K562 (cell line): ENCODE data around the gene SAMD4A. TPM values are rescaled to one million over a fixed set of nuclear protein-coding genes. Genes with fewer than 3 reads are reported as not detected.

Source experiments
- ATAC-seq: fragments of 200-7000 bp; cut with Tn5 transposase; 3 replicates; pipeline ENCODE4 v1.9.1; 2020; ENCODE audit warnings: moderate library complexity
- BruUV-seq: library from RNA; stranded (reverse); fragments of 400-500 nt; replicated peaks from 2 replicates; lab custom pipeline; 2021; lab: Mats Ljungman, UMichigan
- CTCF ChIA-PET: fragments of 300-600 bp; formaldehyde crosslinking; extraction: SDS; loops from one replicate; lab custom pipeline; 2021; ENCODE audit warnings: low intra/inter-chr PET ratio; lab: Yijun Ruan, JAX
- POLR2A ChIA-PET: fragments of 300-600, 350-650 bp; sonication (Branson Sonifier 250); formaldehyde crosslinking; extraction: SDS; loops from one replicate; lab custom pipeline; 2021; ENCODE audit warnings: antibody characterized with exemption, inconsistent platforms; lab: Yijun Ruan, JAX
- DNase-seq, 4 experiments: peaks; one replicate each; pipeline versions ENCODE4 v3.0.0 to v3.0.0-alpha.2; 2011 to 2018; ENCODE audit warnings: low spot score in 3 of 4, mixed read lengths in 3 of 4; ENCODE audit errors: extremely low read depth in 1 of 4
- FAIRE-seq: peaks from 2 replicates; lab custom pipeline; 2011; peaks lifted over from hg19 to GRCh38; lab: Jason Lieb, UNC
- H2AFZ ChIP-seq: 2 replicates; pipeline ENCODE4 v1.6.0; 2011; ENCODE audit warnings: low read depth, low read length, control low read depth, inconsistent platforms
- H3K27ac ChIP-seq: fragments of 200-600 bp; 3 replicates; pipeline ENCODE4 v1.8.0; 2011; ENCODE audit warnings: low read depth, mild to moderate bottlenecking, control low read depth, inconsistent platforms, low read length, moderate library complexity, mixed read lengths; ENCODE audit errors: extremely low read depth
- H3K27me3 ChIP-seq, 2 experiments: fragments of 300-600 bp in 1 of 2; 2 replicates in 1 of 2; 3 replicates in 1 of 2; pipeline versions ENCODE4 v1.6.0 to v1.8.0; 2011; ENCODE audit warnings: inconsistent platforms in 2 of 2, low read length in 2 of 2, mild to moderate bottlenecking in 1 of 2, mixed read lengths in 1 of 2, moderate library complexity in 1 of 2; ENCODE audit not compliant: control insufficient read depth in 2 of 2, insufficient read depth in 2 of 2
- H3K36me3 ChIP-seq: fragments of 300-600 bp; 3 replicates; pipeline ENCODE4 v1.8.0; 2011; ENCODE audit warnings: mild to moderate bottlenecking, low read length, inconsistent platforms; ENCODE audit not compliant: control insufficient read depth, insufficient read depth
- H3K4me1 ChIP-seq, 2 experiments: fragments of 200-600 bp in 1 of 2; replicated peaks in 1 of 2; 2 replicates in 1 of 2; 3 replicates in 1 of 2; pipeline versions ENCODE4 v1.5.1 to v1.8.0; 2011; ENCODE audit warnings: inconsistent platforms in 2 of 2, low read length in 2 of 2, mild to moderate bottlenecking in 1 of 2, mixed read lengths in 1 of 2, moderate library complexity in 1 of 2; ENCODE audit not compliant: control insufficient read depth in 2 of 2, insufficient read depth in 2 of 2
- H3K4me2 ChIP-seq: 2 replicates; pipeline ENCODE4 v1.6.1; 2011; ENCODE audit warnings: low read length, control low read depth, inconsistent platforms, mixed read lengths; ENCODE audit not compliant: insufficient read depth
- H3K4me3 ChIP-seq: fragments of 200-600 bp; sonication (generic), shearing (Covaris generic); 2 replicates; pipeline ENCODE4 v1.5.1; 2016; ENCODE audit warnings: control low read depth, inconsistent platforms
- H3K79me2 ChIP-seq: fragments of 200-600 bp; 3 replicates; pipeline ENCODE4 v1.8.0; 2011; ENCODE audit warnings: low read length, inconsistent platforms; ENCODE audit not compliant: control insufficient read depth, insufficient read depth
- H3K9ac ChIP-seq, 2 experiments: 2 replicates each; pipeline versions ENCODE4 v1.6.0 to v1.6.1; 2011; ENCODE audit warnings: low read depth in 2 of 2, low read length in 2 of 2, control low read depth in 1 of 2, inconsistent platforms in 1 of 2, mild to moderate bottlenecking in 1 of 2, mixed read lengths in 1 of 2; ENCODE audit not compliant: insufficient read depth in 1 of 2
- H3K9me1 ChIP-seq: one replicate; pipeline ENCODE4 v1.6.0; 2011; ENCODE audit warnings: inconsistent platforms, mild to moderate bottlenecking, low read length, moderate library complexity; ENCODE audit not compliant: control insufficient read depth, insufficient read depth
- H3K9me3 ChIP-seq: replicated peaks from 2 replicates; pipeline ENCODE4 v1.5.1; 2011; ENCODE audit warnings: low read depth, low read length, inconsistent platforms; ENCODE audit not compliant: control insufficient read depth, insufficient read depth
- H4K20me1 ChIP-seq: replicated peaks from 2 replicates; pipeline ENCODE4 v1.6.1; 2011; ENCODE audit warnings: low read length, inconsistent platforms, mixed read lengths; ENCODE audit not compliant: control insufficient read depth, insufficient read depth
- ELF4 ChIP-seq: fragments of 450-650 bp; formaldehyde crosslinking; IDR thresholded peaks from 2 replicates; pipeline ENCODE4 v1.4.0; 2022; ENCODE audit warnings: missing genetic modification characterization
- MBD2 ChIP-seq: sonication (generic); IDR thresholded peaks from 2 replicates; pipeline ENCODE4 v1.6.1; 2016; ENCODE audit warnings: low read depth, borderline replicate concordance
- SMARCC2 ChIP-seq: fragments of 450-650 bp; IDR thresholded peaks from 2 replicates; pipeline ENCODE4 v1.6.1; 2017; ENCODE audit warnings: antibody characterized with exemption, moderate library complexity, mild to moderate bottlenecking, low read depth
- SRSF9 ChIP-seq: fragments of 200-400 bp; formaldehyde crosslinking; IDR thresholded peaks from 2 replicates; pipeline ENCODE4 v1.6.1; 2017; ENCODE audit warnings: low read depth, low read length, borderline replicate concordance
- TOE1 ChIP-seq, 2 experiments: fragments of 450-650 bp in 1 of 2; sonication (generic) in 1 of 2; formaldehyde crosslinking in 1 of 2; IDR thresholded peaks; 2 replicates each; pipeline versions ENCODE4 v1.7.1 to v1.8.0; 2016 to 2022; ENCODE audit warnings: borderline replicate concordance in 2 of 2, mild to moderate bottlenecking in 2 of 2, antibody characterized with exemption in 1 of 2, inconsistent platforms in 1 of 2, low read depth in 1 of 2, missing genetic modification reagents in 1 of 2, moderate library complexity in 1 of 2
- ZNF146 ChIP-seq: IDR thresholded peaks from one replicate; pipeline ENCODE4 v1.6.1; 2018; ENCODE audit warnings: missing compliant biosample characterization; ENCODE audit not compliant: unreplicated experiment
- ZNF436 ChIP-seq: fragments of 250-450, 450-650 bp; sonication (Bioruptor Pico); formaldehyde crosslinking; IDR thresholded peaks from 2 replicates; pipeline ENCODE4 v1.7.0; 2020; ENCODE audit warnings: mild to moderate bottlenecking
- ZNF444 ChIP-seq: fragments of 250-450 bp; sonication (Bioruptor Pico); IDR thresholded peaks from 2 replicates; pipeline ENCODE4 v1.4.0; 2020; ENCODE audit warnings: mild to moderate bottlenecking, moderate library complexity
- ZNF445 ChIP-seq: fragments of 250-450 bp; sonication (Bioruptor Pico); IDR thresholded peaks from 2 replicates; pipeline ENCODE4 v1.4.0; 2020; ENCODE audit warnings: low read depth, mild to moderate bottlenecking, moderate library complexity
- WGBS: fragments of 100-300 bp; shearing (Covaris generic); methylation state at CpG from one replicate; pipeline ENCODE4 v1.1.6; 2016; ENCODE audit warnings: low coverage, mixed read lengths; ENCODE audit not compliant: insufficient coverage; ENCODE audit errors: missing lambda C conversion rate; 5-methylcytosine and 5-hydroxymethylcytosine counted together
- in situ Hi-C: fragments of 300-500 bp; cut with MboI; formaldehyde crosslinking; loops from 4 replicates; pipeline ENCODE4 v1.15.0; 2018; ENCODE audit warnings: inconsistent platforms, mixed read lengths
- intact Hi-C: fragments of 100-400 bp; cut with micrococcal nuclease; formaldehyde crosslinking; loops from 2 replicates; pipeline ENCODE4 v1.14.2; 2022
- polyA plus RNA-seq, 8 experiments: library from polyadenylated mRNA; depleted of rRNA in 4 of 8; stranded (reverse) in 5 of 8; unstranded in 3 of 8; fragments of >200 nt; fragmentation: Nextera tagmentation in 2 of 8; fragmentation: Illumina TruSeq in 1 of 8; extraction: Ambion mirVana in 2 of 8; extraction: Trizol in 1 of 8; gene quantifications; 2 replicates each; pipeline versions ENCODE4 v1.2.1 to v1.2.3, GENCODE V29; 2011 to 2014; ENCODE audit warnings: inconsistent platforms in 1 of 8, missing spikeins in 1 of 8
- total RNA-seq, 7 experiments: library from RNA; depleted of rRNA in 6 of 7; stranded (reverse); fragments of >200 nt in 6 of 7; fragmentation: Illumina TruSeq in 2 of 7; extraction: Trizol in 2 of 7; gene quantifications; 2 replicates each; pipeline versions ENCODE4 v1.2.1 to v1.2.3, GENCODE V29; 2011 to 2021; ENCODE audit warnings: low replicate concordance in 1 of 7
- TF ChIP-seq, protein P1 (sequence below): fragments of 250-450 bp; sonication (Bioruptor Pico); IDR thresholded peaks from 2 replicates; pipeline ENCODE4 v1.5.0; 2021
- TF ChIP-seq, protein P2 (sequence below): sonication (generic); formaldehyde crosslinking; IDR thresholded peaks from 2 replicates; pipeline ENCODE4 v1.8.1; 2023; ENCODE audit warnings: mild to moderate bottlenecking, missing genetic modification reagents
- TF ChIP-seq, protein P3 (sequence below): fragments of 450-650 bp; IDR thresholded peaks from 2 replicates; pipeline ENCODE4 v1.6.1; 2017; ENCODE audit warnings: mild to moderate bottlenecking, moderate library complexity

Gene SAMD4A
- total and polyA plus RNA-seq, 9 of the 15 experiments (the other 6 are each of a cell fraction or from before 2014, with no cell fraction given): 0.66 to 6.8 (median 3.3) TPM

DNA sequence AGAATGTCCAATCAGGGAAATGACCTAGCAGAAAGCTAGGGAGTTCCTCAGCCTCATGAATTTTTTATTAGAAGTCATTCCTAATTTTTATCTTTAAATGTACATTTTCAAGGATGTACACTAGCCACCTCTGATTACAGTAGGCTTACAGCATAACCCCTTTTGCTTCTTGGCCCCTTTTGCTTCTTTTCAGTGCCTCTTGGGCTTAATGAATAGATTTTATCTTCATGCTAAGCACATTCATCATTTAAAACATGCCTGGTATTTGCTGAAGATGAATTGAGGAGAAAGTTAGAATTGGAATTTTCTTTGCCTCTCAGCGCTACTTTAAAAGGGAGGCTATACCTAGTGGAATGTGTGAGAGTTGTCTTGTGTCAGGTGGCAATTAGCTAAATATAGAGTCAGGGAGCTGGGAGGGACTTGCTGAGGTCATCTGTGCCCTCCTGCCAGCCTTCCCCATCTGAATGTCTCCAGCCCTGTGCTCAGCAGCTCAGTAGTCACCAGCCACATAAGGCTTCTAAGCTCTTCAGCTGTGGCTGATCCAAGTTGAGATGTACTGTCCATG, 132.1 kb downstream of the SAMD4A start (continued):
- no peak for TF ChIP-seq MBD2
- TF ChIP-seq, protein P1, sequence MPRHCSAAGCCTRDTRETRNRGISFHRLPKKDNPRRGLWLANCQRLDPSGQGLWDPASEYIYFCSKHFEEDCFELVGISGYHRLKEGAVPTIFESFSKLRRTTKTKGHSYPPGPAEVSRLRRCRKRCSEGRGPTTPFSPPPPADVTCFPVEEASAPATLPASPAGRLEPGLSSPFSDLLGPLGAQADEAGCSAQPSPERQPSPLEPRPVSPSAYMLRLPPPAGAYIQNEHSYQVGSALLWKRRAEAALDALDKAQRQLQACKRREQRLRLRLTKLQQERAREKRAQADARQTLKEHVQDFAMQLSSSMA (CRISPR knock-in tag): no peak
- no peak for TF ChIP-seq ELF4 (CRISPR knock-in tag)
- no peak for TF ChIP-seq ZNF444
- TF ChIP-seq SMARCC2: no peak
- TF ChIP-seq, all 486 proteins: peak for 0

DNA sequence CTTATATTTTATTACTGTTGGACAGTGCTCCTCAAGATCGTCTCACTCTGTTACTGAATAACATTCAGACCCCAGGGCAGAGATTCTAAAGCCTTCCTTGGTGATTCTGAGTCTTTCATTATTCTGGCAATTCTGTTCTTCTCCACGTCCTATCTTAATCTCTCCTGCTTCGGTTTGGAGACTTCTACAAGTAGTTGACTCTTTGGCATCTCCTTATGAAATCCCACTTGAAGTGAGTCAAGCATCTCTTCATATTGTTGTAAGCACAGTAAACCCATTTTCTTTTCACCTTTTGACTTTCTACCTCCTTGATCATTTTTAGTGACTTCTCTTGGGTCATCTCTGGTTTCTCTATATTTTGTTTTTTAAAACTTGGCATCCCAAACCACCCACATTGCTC, 132.8 kb downstream of the SAMD4A start:
- intact Hi-C loops: loop anchor here (10.0 kb wide), 1 partner anchor 335 kb away; no protein-coding TSS in a partner anchor
- in situ Hi-C loops: no loop called here
- no TSS peak for BruUV-seq
- no peak overlapping the region for H3K4me2 ChIP-seq
- H4K20me1 ChIP-seq: 0 out of 2 replicates have a peak, but pooled peaks cover 4% of the 10 kb centered on the region
- peaks cover 23% of the 10 kb centered on the region; the same call in 2 of the 3 replicates for H3K36me3 ChIP-seq
- H3K27me3 ChIP-seq: no peaks in the 10 kb centered on the region
- ChIA-PET CTCF (no interaction called here), POLR2A (interaction anchor here (1.2 kb wide), 1 partner anchor 11 kb away, joined by 4 read pairs; no protein-coding TSS in a partner anchor)
- no peaks in the 10 kb centered on the region for H3K9me1 ChIP-seq
- peaks cover 5% of the 10 kb centered on the region for H3K79me2 ChIP-seq
- WGBS: 65% methylated on average over 3 of the region's 3 CpGs
- no peak overlapping the region for H3K27ac ChIP-seq
- no peak for DNase-seq
- ATAC-seq: no peak
- no peak overlapping the region for H2AFZ ChIP-seq
- H3K4me3 ChIP-seq: no peak overlapping the region
- H3K9me3 ChIP-seq: no peaks in the 10 kb centered on the region
- FAIRE-seq: no peak
- H3K4me1 ChIP-seq: peaks cover 0 to 5% of the 10 kb centered on the region in 2 experiments; a peak in 3 of 5 replicates
- no peak overlapping the region for H3K9ac ChIP-seq
- TF ChIP-seq, protein P2, sequence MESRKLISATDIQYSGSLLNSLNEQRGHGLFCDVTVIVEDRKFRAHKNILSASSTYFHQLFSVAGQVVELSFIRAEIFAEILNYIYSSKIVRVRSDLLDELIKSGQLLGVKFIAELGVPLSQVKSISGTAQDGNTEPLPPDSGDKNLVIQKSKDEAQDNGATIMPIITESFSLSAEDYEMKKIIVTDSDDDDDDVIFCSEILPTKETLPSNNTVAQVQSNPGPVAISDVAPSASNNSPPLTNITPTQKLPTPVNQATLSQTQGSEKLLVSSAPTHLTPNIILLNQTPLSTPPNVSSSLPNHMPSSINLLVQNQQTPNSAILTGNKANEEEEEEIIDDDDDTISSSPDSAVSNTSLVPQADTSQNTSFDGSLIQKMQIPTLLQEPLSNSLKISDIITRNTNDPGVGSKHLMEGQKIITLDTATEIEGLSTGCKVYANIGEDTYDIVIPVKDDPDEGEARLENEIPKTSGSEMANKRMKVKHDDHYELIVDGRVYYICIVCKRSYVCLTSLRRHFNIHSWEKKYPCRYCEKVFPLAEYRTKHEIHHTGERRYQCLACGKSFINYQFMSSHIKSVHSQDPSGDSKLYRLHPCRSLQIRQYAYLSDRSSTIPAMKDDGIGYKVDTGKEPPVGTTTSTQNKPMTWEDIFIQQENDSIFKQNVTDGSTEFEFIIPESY (CRISPR knock-in tag): no peak
- TF ChIP-seq, protein P3, sequence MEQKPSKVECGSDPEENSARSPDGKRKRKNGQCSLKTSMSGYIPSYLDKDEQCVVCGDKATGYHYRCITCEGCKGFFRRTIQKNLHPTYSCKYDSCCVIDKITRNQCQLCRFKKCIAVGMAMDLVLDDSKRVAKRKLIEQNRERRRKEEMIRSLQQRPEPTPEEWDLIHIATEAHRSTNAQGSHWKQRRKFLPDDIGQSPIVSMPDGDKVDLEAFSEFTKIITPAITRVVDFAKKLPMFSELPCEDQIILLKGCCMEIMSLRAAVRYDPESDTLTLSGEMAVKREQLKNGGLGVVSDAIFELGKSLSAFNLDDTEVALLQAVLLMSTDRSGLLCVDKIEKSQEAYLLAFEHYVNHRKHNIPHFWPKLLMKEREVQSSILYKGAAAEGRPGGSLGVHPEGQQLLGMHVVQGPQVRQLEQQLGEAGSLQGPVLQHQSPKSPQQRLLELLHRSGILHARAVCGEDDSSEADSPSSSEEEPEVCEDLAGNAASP: no peak
- no peak for TF ChIP-seq ZNF445 (CRISPR knock-in tag)
- TF ChIP-seq SRSF9: no peak
- TF ChIP-seq ZNF436 (CRISPR knock-in tag): no peak
- TF ChIP-seq ZNF146 (CRISPR knock-in tag): no peak
- TF ChIP-seq TOE1 (IDR thresholded peaks at IDR 0.05; ENCODE audit: borderline replicate concordance): no peak
- TF ChIP-seq TOE1 (CRISPR knock-in tag; IDR thresholded peaks at IDR 0.05; ENCODE audit: borderline replicate concordance, low read depth): no peak
